Retinal pigment epithelial cell (primary cell): Measurements from ENCODE around the gene NHLRC4.

Experiments used
- DNase-seq: peaks from one replicate; pipeline ENCODE4 v3.0.0-alpha.2; 2010; ENCODE audit warnings: low read depth
- H3K4me3 ChIP-seq: 2 replicates; pipeline ENCODE4 v1.5.1; 2011; ENCODE audit warnings: mild to moderate bottlenecking, low read length, control low read depth, moderate library complexity
- CTCF ChIP-seq: conservative IDR thresholded peaks from 2 replicates; pipeline ENCODE4 v1.5.1; 2011; ENCODE audit warnings: low read depth, low read length, control low read depth, inconsistent platforms

NHLRC4 gene

GRCh38 chr16:556474-557173 lies 10.2 kb upstream of the NHLRC4 start:
- H3K4me3 ChIP-seq, result no peak overlapping the region
- TF ChIP-seq CTCF, result no peak
- DNase-seq, result no peak

- no peak overlapping the region for H3K4me3 ChIP-seq
- no peak for TF ChIP-seq CTCF
- no peak for DNase-seq
Observed at GRCh38 chr16:557463-558297, 9.1 kb upstream of the NHLRC4 start.

GRCh38 chr16:558298-559020 lies 8.3 kb upstream of the NHLRC4 start:
- no peak overlapping the region for H3K4me3 ChIP-seq
- TF ChIP-seq CTCF, result no peak
- DNase-seq, result no peak

GRCh38 chr16:559021-559380 lies 7.8 kb upstream of the NHLRC4 start:
- TF ChIP-seq CTCF, result no peak
- no peak overlapping the region for H3K4me3 ChIP-seq
- no peak for DNase-seq

GRCh38 chr16:559411-560203 lies 7.2 kb upstream of the NHLRC4 start:
- DNase-seq, result no peak
- TF ChIP-seq CTCF, result no peak
- H3K4me3 ChIP-seq, result no peak overlapping the region

GRCh38 chr16:560204-560700 lies 6.6 kb upstream of the NHLRC4 start, which contains the start of gene PRR35:
Gene PRR35, plus strand, starts transcription at chr16:560394. Its CDS starts 2,901 bp downstream, at chr16:563295.
- no peak for TF ChIP-seq CTCF
- H3K4me3 ChIP-seq, result no peak within 1 kb of the TSS
- no peak for DNase-seq
